NT2/D1 (cell line): ENCODE measurements around the gene NTNG1.

Experiments
- SUZ12 ChIP-seq: IDR thresholded peaks from 2 replicates; pipeline ENCODE4 v1.6.1; 2011; ENCODE audit not compliant: insufficient read length, insufficient read depth; ENCODE audit errors: extremely low read depth
- YY1 ChIP-seq: IDR thresholded peaks from 2 replicates; pipeline ENCODE4 v1.6.1; 2011; ENCODE audit not compliant: insufficient read length, insufficient read depth
- ZNF274 ChIP-seq: IDR thresholded peaks from 2 replicates; pipeline ENCODE4 v1.6.1; 2011; ENCODE audit warnings: mild to moderate bottlenecking, low read depth, low read length

DNA sequence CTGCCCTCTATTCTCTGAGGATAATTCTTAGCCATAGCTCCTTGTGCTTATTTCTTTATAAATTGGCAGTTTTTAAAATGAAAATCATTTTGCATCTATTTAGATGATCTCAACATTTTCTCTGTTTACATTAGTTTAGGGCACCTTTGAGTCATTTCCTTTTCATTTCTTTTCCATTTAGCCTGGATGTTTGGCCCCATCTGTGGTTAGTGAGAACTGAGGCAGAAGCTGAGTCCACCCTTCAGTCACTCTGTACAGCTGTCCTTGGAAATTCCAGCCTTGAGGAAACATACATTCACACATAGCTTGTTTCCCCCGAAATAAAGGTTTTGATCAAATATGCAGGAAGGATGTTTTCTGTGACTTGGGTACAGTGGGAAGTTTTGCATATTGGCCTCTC is 123.7 kb downstream of the NTNG1 start:
- TF ChIP-seq YY1 = no peak
- no peak for TF ChIP-seq ZNF274
- no peak for TF ChIP-seq SUZ12
